ENCODE results near the gene LEF1.
"Not testable (repeated sequence)": the region's sequence is repeated elsewhere in the genome, so short reads cannot be mapped to it uniquely, and the experiment has no call there.

GRCh38 chr4:108012382-108012781, 156.3 kb downstream of the LEF1 start:
- TF ChIP-seq EP300 (IDR thresholded peaks at IDR 0.05) = not testable (repeated sequence)
- TF ChIP-seq, protein P1, sequence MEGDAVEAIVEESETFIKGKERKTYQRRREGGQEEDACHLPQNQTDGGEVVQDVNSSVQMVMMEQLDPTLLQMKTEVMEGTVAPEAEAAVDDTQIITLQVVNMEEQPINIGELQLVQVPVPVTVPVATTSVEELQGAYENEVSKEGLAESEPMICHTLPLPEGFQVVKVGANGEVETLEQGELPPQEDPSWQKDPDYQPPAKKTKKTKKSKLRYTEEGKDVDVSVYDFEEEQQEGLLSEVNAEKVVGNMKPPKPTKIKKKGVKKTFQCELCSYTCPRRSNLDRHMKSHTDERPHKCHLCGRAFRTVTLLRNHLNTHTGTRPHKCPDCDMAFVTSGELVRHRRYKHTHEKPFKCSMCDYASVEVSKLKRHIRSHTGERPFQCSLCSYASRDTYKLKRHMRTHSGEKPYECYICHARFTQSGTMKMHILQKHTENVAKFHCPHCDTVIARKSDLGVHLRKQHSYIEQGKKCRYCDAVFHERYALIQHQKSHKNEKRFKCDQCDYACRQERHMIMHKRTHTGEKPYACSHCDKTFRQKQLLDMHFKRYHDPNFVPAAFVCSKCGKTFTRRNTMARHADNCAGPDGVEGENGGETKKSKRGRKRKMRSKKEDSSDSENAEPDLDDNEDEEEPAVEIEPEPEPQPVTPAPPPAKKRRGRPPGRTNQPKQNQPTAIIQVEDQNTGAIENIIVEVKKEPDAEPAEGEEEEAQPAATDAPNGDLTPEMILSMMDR (IDR thresholded peaks at IDR 0.05) = not testable (repeated sequence)
